Immature natural killer cell (primary cell): ENCODE data around the gene CRYGD. TPM values are rescaled to one million over a fixed set of nuclear protein-coding genes. Genes with fewer than 3 reads are reported as not detected.
"Not testable (repeated sequence)": the region's sequence is repeated elsewhere in the genome, so short reads cannot be mapped to it uniquely, and the experiment has no call there.

Experiments used
- DNase-seq, 3 donors: peaks; one replicate each; pipeline ENCODE4 v3.0.0; 2022; ENCODE audit warnings: mixed read lengths in 1 of 3
- H3K27ac Mint-ChIP-seq, 6 donors: one replicate each; pipeline ENCODE4 v1.8.0; 2020; ENCODE audit warnings: mixed read lengths in 6 of 6, mild to moderate bottlenecking in 5 of 6, inconsistent platforms in 4 of 6, moderate library complexity in 3 of 6
- H3K27me3 Mint-ChIP-seq, 3 donors: one replicate each; pipeline ENCODE4 v1.8.0; 2020 to 2021; ENCODE audit warnings: low read depth in 3 of 3, mild to moderate bottlenecking in 3 of 3, mixed read lengths in 3 of 3, moderate library complexity in 3 of 3, inconsistent platforms in 1 of 3
- H3K36me3 Mint-ChIP-seq, 3 donors: one replicate each; pipeline ENCODE4 v1.8.0; 2020; ENCODE audit warnings: mixed read lengths in 3 of 3, inconsistent platforms in 2 of 3, mild to moderate bottlenecking in 2 of 3
- H3K4me1 Mint-ChIP-seq, 2 donors: one replicate each; pipeline ENCODE4 v1.8.0; 2020; ENCODE audit warnings: inconsistent platforms in 2 of 2, mild to moderate bottlenecking in 2 of 2, mixed read lengths in 2 of 2, moderate library complexity in 1 of 2
- H3K4me3 Mint-ChIP-seq, 5 donors: one replicate each; pipeline ENCODE4 v1.8.0; 2020; ENCODE audit warnings: mild to moderate bottlenecking in 5 of 5, mixed read lengths in 5 of 5, inconsistent platforms in 3 of 5, moderate library complexity in 3 of 5
- H3K9me3 Mint-ChIP-seq, 6 donors: one replicate each; pipeline ENCODE4 v1.8.0; 2020; ENCODE audit warnings: mild to moderate bottlenecking in 6 of 6, mixed read lengths in 6 of 6, inconsistent platforms in 4 of 6, moderate library complexity in 3 of 6
- polyA plus RNA-seq, 3 donors: library from polyadenylated mRNA; unstranded; fragments of 300-500 nt; fragmentation: Illumina TruSeq; gene quantifications; one replicate each; pipeline ENCODE4 v1.2.3, GENCODE V29; 2021

CRYGD gene
- not detected for polyA plus RNA-seq

DNA sequence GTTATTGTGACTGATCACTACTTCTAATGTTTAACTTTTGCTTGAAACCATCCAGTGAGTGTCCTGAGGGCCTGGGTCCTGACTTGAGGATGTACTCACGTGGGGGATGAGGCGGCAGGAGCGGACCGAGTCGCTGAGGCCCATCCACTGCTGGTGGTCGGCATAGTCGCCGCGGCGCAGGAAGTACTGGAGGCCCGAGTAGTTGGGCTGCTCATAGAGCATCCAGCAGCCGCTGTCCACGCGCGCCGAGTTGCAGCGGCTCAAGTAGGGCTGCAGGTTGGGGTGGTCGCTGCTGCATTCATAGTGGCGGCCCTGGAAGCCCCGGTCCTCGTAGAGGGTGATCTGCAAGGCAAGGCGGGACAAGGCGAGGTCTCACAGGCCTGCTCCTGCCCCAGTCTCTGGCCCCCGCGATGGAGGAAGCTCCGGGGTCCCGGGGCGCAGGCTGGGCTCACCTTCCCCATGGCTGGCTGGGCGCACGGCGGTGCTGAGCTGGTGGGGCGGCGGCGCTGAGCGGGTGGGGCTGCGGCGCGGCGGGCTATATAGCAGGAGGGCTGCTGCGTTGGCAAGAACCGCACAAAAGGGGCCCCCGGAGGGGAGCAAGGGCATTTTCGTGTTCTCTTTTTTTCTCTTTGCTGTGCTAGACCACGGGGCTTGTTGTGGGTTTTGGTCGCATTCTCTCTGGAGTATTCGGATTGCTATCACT lies at the start of gene CRYGD:
CRYGD (minus strand) TSS at position 512 of the 703 bp plus-strand sequence; CDS start at position 461, 51 bp downstream.
- not testable (repeated sequence) for H3K9me3 Mint-ChIP-seq, H3K27ac Mint-ChIP-seq

GRCh38 chr2:208172125-208172524 lies 47.8 kb upstream of the CRYGD start:
- Mint-ChIP-seq H3K36me3 (no peaks in the 10 kb centered on the region), H3K4me1 (peaks cover 1 to 7% of the 10 kb centered on the region in 2 donors), H3K9me3 (no peaks in the 10 kb centered on the region), H3K27ac (no peak overlapping the region), H3K27me3 (peaks cover 0 to 18% (median 10%) of the 10 kb centered on the region in 3 donors), H3K4me3 (no peak overlapping the region)
- no peak for DNase-seq

More for the DNA sequence above, at the start of gene CRYGD:
- H3K36me3 Mint-ChIP-seq: not testable (repeated sequence)
- peak in 2 of 3 donors; percentile 2 to 6 for DNase-seq
- peaks cover 5 to 14% (median 7%) of the 10 kb centered on the region in 3 donors for H3K27me3 Mint-ChIP-seq
- peaks cover 8 to 11% of the 10 kb centered on the region in 2 donors for H3K4me1 Mint-ChIP-seq
- H3K4me3 Mint-ChIP-seq: peak within 1 kb of the TSS in 3 of 5 donors; percentile 22 to 68 (median 44)

- DNase-seq: no peak
- H3K36me3 Mint-ChIP-seq: no peaks in the 10 kb centered on the region
- no peaks in the 10 kb centered on the region for H3K9me3 Mint-ChIP-seq
- peaks cover 0 to 10% (median 3%) of the 10 kb centered on the region in 3 donors for H3K27me3 Mint-ChIP-seq
- H3K4me1 Mint-ChIP-seq: no peaks in the 10 kb centered on the region
- H3K27ac Mint-ChIP-seq: no peak overlapping the region
- H3K4me3 Mint-ChIP-seq: no peak overlapping the region
These were observed 40.8 kb upstream of the CRYGD start for GRCh38 chr2:208164951-208165755.

DNA sequence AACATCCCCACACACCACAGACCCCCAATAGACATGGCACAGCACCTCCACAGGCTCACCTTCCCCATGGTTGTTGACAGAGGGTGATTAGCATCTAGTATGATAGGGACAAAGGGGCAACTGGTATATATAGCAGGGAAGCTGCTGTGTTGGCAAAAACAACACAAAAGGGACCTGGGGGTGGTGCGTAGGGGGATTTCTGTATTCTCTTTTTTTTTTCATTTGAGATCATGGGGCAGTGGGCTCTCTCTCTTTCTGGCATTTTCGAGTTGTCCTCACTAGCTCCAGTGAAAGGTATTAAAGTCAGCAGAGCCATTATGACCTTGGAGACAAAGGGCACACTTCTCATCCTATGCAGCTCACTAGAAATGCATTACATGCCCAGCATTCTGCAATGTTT lies 39.2 kb upstream of the CRYGD start, which contains the start of gene CRYGA:
CRYGA (minus strand) TSS at position 101 of the 400 bp plus-strand sequence; CDS start at position 68, 33 bp downstream.
- H3K27ac Mint-ChIP-seq: no peak within 1 kb of the TSS
- peaks cover 0 to 5% (median 0%) of the 10 kb centered on the region in 3 donors for H3K27me3 Mint-ChIP-seq
- no peaks in the 10 kb centered on the region for H3K4me1 Mint-ChIP-seq
- H3K4me3 Mint-ChIP-seq: no peak within 1 kb of the TSS
- no peak for DNase-seq
- H3K36me3 Mint-ChIP-seq: no peaks in the 10 kb centered on the region
- H3K9me3 Mint-ChIP-seq: no peaks in the 10 kb centered on the region

GRCh38 chr2:208156439-208156838 lies 32.1 kb upstream of the CRYGD start:
- Mint-ChIP-seq H3K27ac (no peak overlapping the region), H3K27me3 (peaks cover 0 to 1% (median 0%) of the 10 kb centered on the region in 3 donors), H3K4me3 (no peak overlapping the region), H3K36me3 (no peaks in the 10 kb centered on the region), H3K4me1 (no peaks in the 10 kb centered on the region), H3K9me3 (no peaks in the 10 kb centered on the region)
- no peak for DNase-seq

DNA sequence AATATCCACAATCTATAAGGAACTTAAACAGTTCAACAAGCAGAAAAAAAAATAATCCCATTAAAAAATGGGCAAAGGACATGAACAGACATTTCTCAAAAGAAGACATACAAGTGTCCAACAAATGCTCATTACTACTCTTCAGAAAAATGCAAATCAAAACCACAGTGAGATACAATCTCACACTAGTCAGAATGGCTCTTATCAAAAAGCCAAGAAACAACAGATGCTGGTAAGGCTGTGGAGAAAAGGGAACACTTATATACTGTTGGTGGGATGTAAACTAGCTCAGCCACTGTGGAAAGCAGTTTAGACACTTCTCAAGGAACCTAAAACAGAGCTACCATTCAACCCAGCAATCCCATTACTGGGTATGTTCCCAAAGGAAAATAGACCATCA lies 28.8 kb upstream of the CRYGD start:
- Mint-ChIP-seq H3K9me3 (peaks cover 0 to 6% (median 1%) of the 10 kb centered on the region in 6 donors), H3K4me3 (no peak overlapping the region), H3K27ac (no peak overlapping the region), H3K4me1 (no peaks in the 10 kb centered on the region), H3K27me3 (peaks cover 0 to 9% (median 1%) of the 10 kb centered on the region in 3 donors), H3K36me3 (peaks cover 0 to 5% (median 4%) of the 10 kb centered on the region in 3 donors)
- DNase-seq: no peak

GRCh38 chr2:208150956-208151355 lies 26.6 kb upstream of the CRYGD start:
- H3K27me3 Mint-ChIP-seq: peaks cover 0 to 9% (median 3%) of the 10 kb centered on the region in 3 donors
- H3K9me3 Mint-ChIP-seq: peaks cover 0 to 6% (median 1%) of the 10 kb centered on the region in 6 donors
- H3K4me3 Mint-ChIP-seq: no peak overlapping the region
- no peak overlapping the region for H3K27ac Mint-ChIP-seq
- peaks cover 0 to 5% (median 4%) of the 10 kb centered on the region in 3 donors for H3K36me3 Mint-ChIP-seq
- H3K4me1 Mint-ChIP-seq: no peaks in the 10 kb centered on the region
- DNase-seq: no peak

DNA sequence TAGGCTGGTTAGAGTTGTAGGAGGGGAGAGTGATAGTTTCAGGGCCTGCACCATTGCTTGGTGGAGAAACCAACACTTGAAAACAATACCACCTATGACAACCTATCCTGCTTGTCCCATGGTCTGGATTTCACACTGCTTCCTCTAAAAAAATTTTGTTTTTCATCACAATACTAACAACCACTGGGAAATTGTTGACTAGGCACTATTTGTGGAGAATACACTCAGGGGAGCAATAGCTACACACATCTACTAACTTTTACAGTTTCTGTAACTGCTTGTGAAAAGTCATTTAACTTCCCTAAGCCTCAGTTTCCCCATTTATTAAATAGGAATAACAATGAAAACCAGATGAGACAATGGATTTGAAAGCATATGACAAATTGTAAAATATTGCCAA lies 25.8 kb upstream of the CRYGD start:
- peaks cover 0 to 6% (median 1%) of the 10 kb centered on the region in 6 donors for H3K9me3 Mint-ChIP-seq
- no peak overlapping the region for H3K4me3 Mint-ChIP-seq
- no peak for DNase-seq
- H3K4me1 Mint-ChIP-seq: no peaks in the 10 kb centered on the region
- H3K27ac Mint-ChIP-seq: no peak overlapping the region
- H3K27me3 Mint-ChIP-seq: peaks cover 0 to 9% (median 3%) of the 10 kb centered on the region in 3 donors
- H3K36me3 Mint-ChIP-seq: peaks cover 0 to 5% (median 4%) of the 10 kb centered on the region in 3 donors

DNA sequence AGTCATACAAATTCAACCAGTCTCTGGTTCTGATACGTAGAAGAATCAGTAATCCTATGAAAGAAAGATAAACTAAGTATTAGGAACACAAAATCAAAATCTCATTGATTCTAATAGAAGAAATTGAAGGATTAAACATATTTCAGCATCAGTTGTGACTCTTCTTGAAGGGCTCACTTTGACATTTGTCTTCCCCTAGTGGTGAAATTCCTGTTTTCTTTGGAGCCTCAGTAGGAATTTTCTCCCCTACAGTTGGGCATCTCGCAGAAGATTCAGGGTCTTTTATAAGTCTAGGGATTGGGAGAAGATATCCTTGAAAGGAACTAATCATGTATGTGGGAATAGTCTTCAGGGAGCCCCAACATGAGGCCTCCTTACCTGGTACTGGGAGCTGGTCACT lies 24.5 kb upstream of the CRYGD start:
- Mint-ChIP-seq H3K9me3 (peaks cover 0 to 6% (median 1%) of the 10 kb centered on the region in 6 donors), H3K27ac (no peak overlapping the region), H3K36me3 (peaks cover 0 to 5% (median 4%) of the 10 kb centered on the region in 3 donors), H3K4me1 (no peaks in the 10 kb centered on the region), H3K27me3 (peaks cover 0 to 9% (median 3%) of the 10 kb centered on the region in 3 donors), H3K4me3 (no peak overlapping the region)
- DNase-seq: no peak

GRCh38 chr2:208147759-208148158 lies 23.4 kb upstream of the CRYGD start:
- Mint-ChIP-seq H3K27me3 (peaks cover 0 to 9% (median 3%) of the 10 kb centered on the region in 3 donors), H3K27ac (no peak overlapping the region), H3K4me1 (no peaks in the 10 kb centered on the region), H3K36me3 (peaks cover 0 to 5% (median 4%) of the 10 kb centered on the region in 3 donors), H3K9me3 (peaks cover 0 to 6% (median 1%) of the 10 kb centered on the region in 6 donors), H3K4me3 (no peak overlapping the region)
- no peak for DNase-seq

DNA sequence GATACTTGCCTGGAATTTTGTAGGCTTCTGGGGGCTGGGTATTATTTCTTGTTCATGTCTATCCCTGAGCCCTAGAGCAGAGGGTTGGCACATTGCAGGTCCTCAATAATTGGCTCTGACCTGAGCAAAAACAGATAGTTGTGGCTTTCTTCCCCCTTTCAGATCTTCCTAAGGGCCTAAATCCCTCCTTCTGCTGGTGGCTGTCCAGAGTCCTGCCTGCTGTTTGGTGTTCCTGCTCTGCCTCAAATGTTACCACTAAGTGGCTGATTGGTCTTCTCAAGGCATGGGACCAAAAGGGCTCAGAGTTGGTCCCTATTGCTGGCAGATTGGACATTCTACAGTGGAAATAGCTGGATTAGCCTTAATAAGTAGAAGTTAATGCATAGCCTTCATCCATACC lies 22.7 kb upstream of the CRYGD start:
- peak overlapping the region in 1 of 6 donors; percentile 34 for H3K27ac Mint-ChIP-seq
- no peak for DNase-seq
- no peaks in the 10 kb centered on the region for H3K4me1 Mint-ChIP-seq
- H3K9me3 Mint-ChIP-seq: peaks cover 0 to 6% (median 1%) of the 10 kb centered on the region in 6 donors
- H3K27me3 Mint-ChIP-seq: peaks cover 0 to 9% (median 3%) of the 10 kb centered on the region in 3 donors
- peaks cover 0 to 5% (median 4%) of the 10 kb centered on the region in 3 donors for H3K36me3 Mint-ChIP-seq
- H3K4me3 Mint-ChIP-seq: no peak overlapping the region

GRCh38 chr2:208146006-208146405 lies 21.7 kb upstream of the CRYGD start, which contains the start of gene CRYGB:
Gene CRYGB, minus strand, starts transcription at chr2:208146158. Its CDS starts 38 bp downstream, at chr2:208146120.
- no peaks in the 10 kb centered on the region for H3K4me1 Mint-ChIP-seq
- no peak within 1 kb of the TSS for H3K27ac Mint-ChIP-seq
- peaks cover 0 to 6% (median 1%) of the 10 kb centered on the region in 6 donors for H3K9me3 Mint-ChIP-seq
- no peak for DNase-seq
- H3K27me3 Mint-ChIP-seq: peaks cover 0 to 9% (median 1%) of the 10 kb centered on the region in 3 donors
- no peak within 1 kb of the TSS for H3K4me3 Mint-ChIP-seq
- peaks cover 0 to 5% (median 4%) of the 10 kb centered on the region in 3 donors for H3K36me3 Mint-ChIP-seq

GRCh38 chr2:208142925-208143799 lies 18.8 kb upstream of the CRYGD start:
- no peaks in the 10 kb centered on the region for H3K36me3 Mint-ChIP-seq
- H3K4me1 Mint-ChIP-seq: no peaks in the 10 kb centered on the region
- no peaks in the 10 kb centered on the region for H3K9me3 Mint-ChIP-seq
- H3K27me3 Mint-ChIP-seq: peaks cover 0 to 1% (median 0%) of the 10 kb centered on the region in 3 donors
- no peak overlapping the region for H3K27ac Mint-ChIP-seq
- no peak for DNase-seq
- no peak overlapping the region for H3K4me3 Mint-ChIP-seq
